Measurements from ENCODE around the gene TICAM2.

Gene TICAM2

DNA sequence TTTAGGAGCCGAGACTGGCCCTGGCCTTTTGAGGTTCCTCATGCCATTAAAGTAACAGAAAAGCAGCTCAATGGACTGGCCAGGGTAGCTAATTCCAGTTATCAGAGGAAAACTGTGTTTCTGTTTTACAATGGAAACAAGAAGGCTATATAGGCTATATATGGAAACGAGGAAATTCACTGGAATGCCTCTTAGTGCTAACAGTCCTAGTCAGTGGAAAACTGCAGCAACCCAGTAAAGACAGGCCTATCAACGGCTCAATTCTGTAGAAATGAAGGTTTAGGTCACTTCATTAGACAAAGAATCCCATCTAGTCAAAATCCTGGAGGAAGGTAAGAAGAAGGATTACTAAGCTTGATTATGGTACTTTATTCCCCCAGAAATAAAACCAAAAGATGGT is 3.2 kb upstream of the TICAM2 start:
- no peak overlapping the region for H3K27ac ChIP-seq (ENCODE audit: extremely low read depth, low read depth, low read length)
- H3K9me3 ChIP-seq (ENCODE audit: control insufficient read depth, insufficient read depth, low read depth, low read length) = no peaks in the 10 kb centered on the region
- no peak overlapping the region for H3K4me3 ChIP-seq (ENCODE audit: low read depth, low read length)
- H3K36me3 ChIP-seq (ENCODE audit: control insufficient read depth in 2 of 2, insufficient read depth in 1 of 2, low read length in 2 of 2) = peaks cover 0 to 16% of the 10 kb centered on the region in 2 experiments; a peak in 1 of 3 replicates
- CTCF ChIA-PET = no interaction called here
- POLR2A ChIA-PET = no interaction called here
- TF ChIP-seq ZNF248 (tag by site-specific recombination; IDR thresholded peaks at IDR 0.05) (no peak), ZNF677 (tag by site-specific recombination; IDR thresholded peaks at IDR 0.05) (peak; percentile 98)
- peaks cover 3% of the 10 kb centered on the region for H3K4me1 ChIP-seq (ENCODE audit: control insufficient read depth, insufficient read depth, low read length)

DNA sequence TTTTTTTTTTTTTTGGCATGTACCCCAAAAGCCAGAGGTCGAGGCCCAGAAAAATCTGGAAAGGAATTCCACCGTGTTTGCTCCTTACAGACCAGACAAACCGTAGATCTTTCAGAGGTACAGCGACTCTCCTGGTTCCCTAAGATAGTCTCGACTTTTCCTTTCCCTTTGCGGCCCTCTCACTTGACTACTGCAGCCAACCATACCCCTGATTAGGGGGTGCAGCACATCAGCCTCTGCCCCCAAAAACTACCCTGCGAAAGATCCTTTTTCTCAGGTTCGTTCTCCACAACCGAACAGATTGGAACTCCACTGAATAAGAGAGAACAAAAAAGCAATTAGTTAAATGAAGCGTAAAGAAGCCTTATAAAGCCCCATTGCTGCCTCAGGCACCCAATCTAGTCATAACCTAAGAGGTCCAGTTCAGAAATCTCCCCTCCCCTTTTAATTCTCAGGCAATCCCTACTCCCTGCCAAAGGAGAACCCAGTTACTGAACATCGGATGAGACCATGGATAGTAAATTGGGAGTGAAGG is 379 bp upstream of the TICAM2 start:
- TF ChIP-seq MZF1 (tag by site-specific recombination; IDR thresholded peaks at IDR 0.05; ENCODE audit: borderline replicate concordance) (peak; percentile 74; the same call in 1 of the 2 replicates), BCL11B (tag by site-specific recombination; IDR thresholded peaks at IDR 0.05; ENCODE audit: low read depth) (no peak), PRDM1 (tag by site-specific recombination; IDR thresholded peaks at IDR 0.05) (peak; percentile 31; the same call in 1 of the 2 replicates), ZBTB8A (tag by site-specific recombination; IDR thresholded peaks at IDR 0.05) (peak; percentile 16; the same call in 1 of the 2 replicates), ZNF174 (tag by site-specific recombination; IDR thresholded peaks at IDR 0.05) (no peak), ZNF366 (tag by site-specific recombination; conservative IDR thresholded peaks at IDR 0.05) (0 out of 2 replicates have a peak, but pooled peaks have one; percentile 16), ZNF114 (tag by site-specific recombination; IDR thresholded peaks at IDR 0.05) (no peak), ZNF423 (tag by site-specific recombination; IDR thresholded peaks at IDR 0.05) (no peak), ZNF585B (tag by site-specific recombination; IDR thresholded peaks at IDR 0.05) (no peak), ZBTB1 (tag by site-specific recombination; IDR thresholded peaks at IDR 0.05) (no peak), ZBTB20 (tag by site-specific recombination; IDR thresholded peaks at IDR 0.05) (0 out of 2 replicates have a peak, but pooled peaks have one; percentile 6), ZNF501 (tag by site-specific recombination; IDR thresholded peaks at IDR 0.05) (no peak), ZNF335 (tag by site-specific recombination; conservative IDR thresholded peaks at IDR 0.05) (peak; percentile 53; the same call in 1 of the 2 replicates), MEIS1 (CRISPR knock-in tag; IDR thresholded peaks at IDR 0.05; ENCODE audit: borderline replicate concordance) (no peak)
- TF ChIP-seq, protein P1, sequence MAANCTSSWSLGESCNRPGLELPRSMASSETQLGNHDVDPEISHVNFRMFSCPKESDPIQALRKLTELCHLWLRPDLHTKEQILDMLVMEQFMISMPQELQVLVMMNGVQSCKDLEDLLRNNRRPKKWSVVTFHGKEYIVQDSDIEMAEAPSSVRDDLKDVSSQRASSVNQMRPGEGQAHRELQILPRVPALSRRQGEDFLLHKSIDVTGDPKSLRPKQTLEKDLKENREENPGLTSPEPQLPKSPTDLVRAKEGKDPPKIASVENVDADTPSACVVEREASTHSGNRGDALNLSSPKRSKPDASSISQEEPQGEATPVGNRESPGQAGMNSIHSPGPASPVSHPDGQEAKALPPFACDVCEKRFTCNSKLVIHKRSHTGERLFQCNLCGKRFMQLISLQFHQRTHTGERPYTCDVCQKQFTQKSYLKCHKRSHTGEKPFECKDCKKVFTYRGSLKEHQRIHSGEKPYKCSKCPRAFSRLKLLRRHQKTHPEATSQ (tag by site-specific recombination; IDR thresholded peaks at IDR 0.05) = no peak
- TF ChIP-seq, protein P2, sequence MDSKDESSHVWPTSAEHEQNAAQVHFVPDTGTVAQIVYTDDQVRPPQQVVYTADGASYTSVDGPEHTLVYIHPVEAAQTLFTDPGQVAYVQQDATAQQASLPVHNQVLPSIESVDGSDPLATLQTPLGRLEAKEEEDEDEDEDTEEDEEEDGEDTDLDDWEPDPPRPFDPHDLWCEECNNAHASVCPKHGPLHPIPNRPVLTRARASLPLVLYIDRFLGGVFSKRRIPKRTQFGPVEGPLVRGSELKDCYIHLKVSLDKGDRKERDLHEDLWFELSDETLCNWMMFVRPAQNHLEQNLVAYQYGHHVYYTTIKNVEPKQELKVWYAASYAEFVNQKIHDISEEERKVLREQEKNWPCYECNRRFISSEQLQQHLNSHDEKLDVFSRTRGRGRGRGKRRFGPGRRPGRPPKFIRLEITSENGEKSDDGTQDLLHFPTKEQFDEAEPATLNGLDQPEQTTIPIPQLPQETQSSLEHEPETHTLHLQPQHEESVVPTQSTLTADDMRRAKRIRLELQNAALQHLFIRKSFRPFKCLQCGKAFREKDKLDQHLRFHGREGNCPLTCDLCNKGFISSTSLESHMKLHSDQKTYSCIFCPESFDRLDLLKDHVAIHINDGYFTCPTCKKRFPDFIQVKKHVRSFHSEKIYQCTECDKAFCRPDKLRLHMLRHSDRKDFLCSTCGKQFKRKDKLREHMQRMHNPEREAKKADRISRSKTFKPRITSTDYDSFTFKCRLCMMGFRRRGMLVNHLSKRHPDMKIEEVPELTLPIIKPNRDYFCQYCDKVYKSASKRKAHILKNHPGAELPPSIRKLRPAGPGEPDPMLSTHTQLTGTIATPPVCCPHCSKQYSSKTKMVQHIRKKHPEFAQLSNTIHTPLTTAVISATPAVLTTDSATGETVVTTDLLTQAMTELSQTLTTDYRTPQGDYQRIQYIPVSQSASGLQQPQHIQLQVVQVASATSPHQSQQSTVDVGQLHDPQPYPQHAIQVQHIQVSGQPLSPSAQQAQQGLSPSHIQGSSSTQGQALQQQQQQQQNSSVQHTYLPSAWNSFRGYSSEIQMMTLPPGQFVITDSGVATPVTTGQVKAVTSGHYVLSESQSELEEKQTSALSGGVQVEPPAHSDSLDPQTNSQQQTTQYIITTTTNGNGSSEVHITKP (tag by site-specific recombination; IDR thresholded peaks at IDR 0.05) = peak; percentile 62
- Histone ChIP-seq H3K4me1 (ENCODE audit: control insufficient read depth, insufficient read depth, low read length) (peaks cover 3% of the 10 kb centered on the region), H3K36me3 (ENCODE audit: control insufficient read depth in 2 of 2, insufficient read depth in 1 of 2, low read length in 2 of 2) (peaks cover 0 to 14% of the 10 kb centered on the region in 2 experiments; a peak in 1 of 3 replicates), H3K9me3 (ENCODE audit: control insufficient read depth, insufficient read depth, low read depth, low read length) (no peaks in the 10 kb centered on the region), H3K4me3 (ENCODE audit: low read depth, low read length) (peak overlapping the region; percentile 50), H3K27ac (ENCODE audit: extremely low read depth, low read depth, low read length) (peak overlapping the region; percentile 88; the same call in 1 of the 2 replicates)
- ChIA-PET POLR2A (interaction anchor here (0.6 to 1.5 kb wide), 3 partner anchors 31 to 58 kb away, joined by 3 to 6 read pairs (median 4); partner anchors contain the start of gene FEM1C), CTCF (interaction anchor here (0.5 kb wide), 1 partner anchor 33 kb away, joined by 3 read pairs; no protein-coding TSS in a partner anchor)

Data from HEK293 (cell line).